Left ventricle myocardium inferior (tissue), 1 donor: ENCODE data around the gene ANKFN1. TPM values are rescaled to one million over a fixed set of nuclear protein-coding genes. Genes with fewer than 3 reads are reported as not detected.

Experiments used
- DNase-seq: peaks from one replicate; pipeline ENCODE4 v3.0.0-alpha.2; 2020
- H3K27ac ChIP-seq: fragments of 200-600 bp; replicated peaks from 2 replicates; pipeline ENCODE4 v1.8.0; 2021
- H3K27me3 ChIP-seq: fragments of 200-600 bp; 2 replicates; pipeline ENCODE4 v1.8.0; 2021; ENCODE audit warnings: low read depth
- H3K36me3 ChIP-seq: fragments of 200-600 bp; 2 replicates; pipeline ENCODE4 v1.8.0; 2021
- H3K4me1 ChIP-seq: fragments of 200-600 bp; 2 replicates; pipeline ENCODE4 v1.8.0; 2021
- H3K4me3 ChIP-seq: fragments of 200-600 bp; 2 replicates; pipeline ENCODE4 v1.8.0; 2021; ENCODE audit warnings: mild to moderate bottlenecking, moderate library complexity
- H3K9me3 ChIP-seq: fragments of 200-600 bp; replicated peaks from 2 replicates; pipeline ENCODE4 v1.8.0; 2021
- CTCF ChIP-seq: fragments of 200-600 bp; IDR thresholded peaks from 2 replicates; pipeline ENCODE4 v1.8.0; 2021; ENCODE audit warnings: antibody characterized with exemption, mild to moderate bottlenecking, borderline replicate concordance
- intact Hi-C: fragments of 100-400 bp; cut with micrococcal nuclease; formaldehyde crosslinking; loops from one replicate; pipeline ENCODE4 v1.11.0; 2022
- total RNA-seq: library from RNA; stranded (reverse); fragmentation: NEBNext Ultra II Directional; extraction: Animal tissue kit (Norgen Biotek cat#: 25700); gene quantifications from one replicate; pipeline ENCODE4 v1.2.1, GENCODE V29; 2021
- donor health status: DM: no; HTN: yes; CAD: no; lungs with severe emphysema.

ANKFN1 gene
- total RNA-seq, 1 donor from 2014 or later: not detected

GRCh38 chr17:56441308-56441707, 288.0 kb downstream of the ANKFN1 start:
- intact Hi-C loops: no loop called here
- no peaks in the 10 kb centered on the region for H3K9me3 ChIP-seq
- no peak for DNase-seq

GRCh38 chr17:56445692-56446411, 292.6 kb downstream of the ANKFN1 start:
- Histone ChIP-seq H3K36me3 (no peaks in the 10 kb centered on the region), H3K4me1 (no peaks in the 10 kb centered on the region), H3K27me3 (peaks cover 11% of the 10 kb centered on the region), H3K4me3 (no peak overlapping the region), H3K27ac (no peak overlapping the region), H3K9me3 (no peaks in the 10 kb centered on the region)
- no peak for TF ChIP-seq CTCF
- no peak for DNase-seq
- intact Hi-C loops: no loop called here

More at GRCh38 chr17:56441308-56441707, 288.0 kb downstream of the ANKFN1 start:
- no peaks in the 10 kb centered on the region for H3K4me1 ChIP-seq
- H3K36me3 ChIP-seq: no peaks in the 10 kb centered on the region
- H3K27ac ChIP-seq: no peak overlapping the region
- no peak overlapping the region for H3K4me3 ChIP-seq
- H3K27me3 ChIP-seq: peaks cover 3% of the 10 kb centered on the region
- TF ChIP-seq CTCF: no peak

- Histone ChIP-seq H3K9me3 (no peaks in the 10 kb centered on the region), H3K27ac (no peak overlapping the region), H3K36me3 (no peaks in the 10 kb centered on the region), H3K4me1 (no peaks in the 10 kb centered on the region), H3K27me3 (peaks cover 11% of the 10 kb centered on the region), H3K4me3 (no peak overlapping the region)
- no peak for TF ChIP-seq CTCF
- no peak for DNase-seq
- intact Hi-C loops: no loop called here
These were observed 293.9 kb downstream of the ANKFN1 start for GRCh38 chr17:56447171-56447570.

GRCh38 chr17:56448371-56448770, 295.1 kb downstream of the ANKFN1 start:
- Histone ChIP-seq H3K4me3 (no peak overlapping the region), H3K9me3 (no peaks in the 10 kb centered on the region), H3K27ac (no peak overlapping the region), H3K36me3 (no peaks in the 10 kb centered on the region), H3K4me1 (no peaks in the 10 kb centered on the region), H3K27me3 (peaks cover 13% of the 10 kb centered on the region)
- DNase-seq: no peak
- intact Hi-C loops: no loop called here
- no peak for TF ChIP-seq CTCF

GRCh38 chr17:56449176-56449575, 295.9 kb downstream of the ANKFN1 start:
- H3K4me3 ChIP-seq: no peak overlapping the region
- DNase-seq: no peak
- no peaks in the 10 kb centered on the region for H3K4me1 ChIP-seq
- intact Hi-C loops: no loop called here
- H3K27me3 ChIP-seq: peaks cover 16% of the 10 kb centered on the region
- peaks cover 7% of the 10 kb centered on the region for H3K9me3 ChIP-seq
- H3K36me3 ChIP-seq: no peaks in the 10 kb centered on the region
- no peak for TF ChIP-seq CTCF
- no peak overlapping the region for H3K27ac ChIP-seq
